Measurements from ENCODE around the gene FSTL5.
"Not testable (repeated sequence)": the region's sequence is repeated elsewhere in the genome, so short reads cannot be mapped to it uniquely, and the experiment has no call there.

FSTL5 gene

DNA sequence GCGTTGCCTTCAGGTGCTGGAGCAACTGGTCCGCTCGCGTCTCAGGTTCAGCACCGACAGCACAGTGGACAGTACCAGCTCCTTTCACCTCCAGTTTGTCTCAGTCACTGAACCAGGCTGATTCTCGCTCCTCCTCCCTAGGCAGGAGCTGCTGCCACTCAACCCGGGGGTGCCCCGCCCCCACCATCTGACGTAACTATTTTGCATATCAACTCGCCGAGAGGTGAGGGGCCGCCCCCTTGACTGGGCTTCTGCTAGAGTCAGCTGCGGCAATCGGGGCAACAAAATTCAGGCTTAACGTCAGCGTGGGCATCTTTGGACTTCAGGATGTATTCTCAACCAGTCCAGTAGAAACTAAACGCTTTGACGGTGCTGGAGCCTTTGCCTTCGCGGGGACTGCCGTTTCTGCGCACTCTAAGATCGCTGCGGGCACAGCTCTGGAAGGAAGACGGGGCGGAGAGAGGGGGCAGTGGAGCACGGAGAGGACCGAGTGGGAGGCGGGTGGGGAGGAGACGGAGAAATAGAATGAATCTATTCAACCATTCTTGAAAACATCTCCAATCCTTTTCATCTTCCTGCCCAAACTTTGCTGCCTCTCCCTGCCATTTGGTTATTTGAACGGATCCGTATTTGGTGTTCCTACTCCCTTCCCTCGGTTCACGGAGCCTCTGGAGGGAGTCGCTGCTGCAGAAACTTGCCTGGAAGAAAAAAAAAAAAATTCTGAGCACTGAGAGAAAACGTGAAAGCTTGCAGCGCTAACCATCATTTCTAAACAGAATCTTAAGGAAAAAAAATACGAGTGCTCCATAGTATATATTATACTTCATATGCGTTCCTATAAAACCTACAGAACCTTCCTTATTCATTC lies at the start of gene FSTL5:
Gene FSTL5, minus strand, starts transcription at position 109 of the 868 bp plus-strand sequence. CDS start 52,604 bp downstream, outside the sequence.
- peak; percentile 56 for DNase-seq

DNA sequence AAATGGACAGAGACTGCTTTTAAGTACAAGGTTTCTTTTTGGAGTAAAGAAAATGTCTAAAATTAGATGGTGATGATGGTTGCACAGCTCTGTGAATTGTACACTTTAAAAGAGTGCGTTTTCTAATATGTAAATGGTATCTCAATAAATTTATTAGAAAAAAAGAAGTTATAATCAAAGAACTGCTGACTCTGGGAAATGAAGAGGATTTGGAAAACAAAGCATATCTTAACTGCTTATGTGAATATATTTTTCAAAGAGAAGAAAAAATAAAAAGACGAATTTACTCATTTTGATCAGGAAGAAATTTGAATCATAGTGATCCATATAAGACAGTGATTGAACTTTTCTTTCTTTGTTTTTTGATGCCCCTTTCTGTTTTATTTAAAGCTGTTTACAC lies 45.9 kb upstream of the FSTL5 start:
- DNase-seq = no peak

DNA sequence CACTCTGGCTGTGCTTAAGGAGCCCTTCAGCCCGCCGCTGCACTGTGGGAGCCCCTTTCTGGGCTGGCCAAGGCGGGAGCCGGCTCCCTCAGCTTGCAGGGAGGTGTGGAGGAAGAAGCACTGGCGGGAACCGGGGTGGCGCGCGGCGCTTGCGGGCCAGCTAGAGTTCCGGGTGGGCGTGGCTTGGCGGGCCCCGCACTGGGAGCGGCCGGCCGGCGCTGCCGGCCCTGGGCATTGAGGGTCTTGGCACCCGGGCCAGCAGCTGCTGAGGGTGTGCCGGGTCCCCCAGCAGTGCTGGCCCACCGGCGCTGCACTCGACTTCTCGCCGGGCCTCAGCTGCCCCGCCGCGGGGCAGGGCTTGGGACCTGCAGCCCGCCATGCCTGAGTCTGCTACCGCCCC lies 39.7 kb upstream of the FSTL5 start:
- not testable (repeated sequence) for DNase-seq

DNA sequence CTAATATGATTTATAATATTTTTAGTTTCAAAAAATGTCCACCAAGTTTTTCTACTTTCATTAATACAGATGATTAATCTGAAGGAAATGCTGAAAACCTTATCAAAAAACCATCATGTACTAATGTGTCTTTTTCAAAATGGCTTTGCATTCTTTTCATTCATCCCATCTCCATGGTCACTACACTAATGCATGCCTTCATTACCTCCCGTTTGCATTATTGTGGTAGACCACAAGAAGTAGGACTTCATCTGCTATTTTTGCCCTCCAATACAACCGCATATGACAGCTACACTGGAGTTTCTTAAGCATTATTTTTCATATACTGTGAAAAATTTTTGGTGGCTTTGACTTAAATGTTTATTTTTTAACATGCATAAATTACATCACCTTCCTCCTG lies 37.9 kb upstream of the FSTL5 start:
- no peak for DNase-seq

DNA sequence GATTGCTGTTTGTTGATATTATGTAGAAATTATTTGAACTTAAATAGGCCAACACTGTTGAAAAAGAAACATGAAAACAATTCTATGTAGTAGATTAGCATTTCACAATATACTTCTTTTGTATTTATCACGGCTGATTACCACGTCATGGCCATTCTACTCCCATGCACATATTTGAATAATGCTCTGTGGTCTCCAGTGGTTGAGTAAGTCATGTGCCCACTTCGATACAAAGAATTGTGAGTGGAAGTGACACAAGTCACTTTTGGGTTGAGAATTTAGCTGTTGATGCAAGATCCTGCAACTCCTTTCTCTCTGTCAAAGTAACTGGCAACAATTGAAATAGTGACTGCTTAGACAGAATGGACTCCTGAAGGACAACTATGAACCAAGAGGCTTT lies 6.7 kb upstream of the FSTL5 start:
- no peak for DNase-seq

DNA sequence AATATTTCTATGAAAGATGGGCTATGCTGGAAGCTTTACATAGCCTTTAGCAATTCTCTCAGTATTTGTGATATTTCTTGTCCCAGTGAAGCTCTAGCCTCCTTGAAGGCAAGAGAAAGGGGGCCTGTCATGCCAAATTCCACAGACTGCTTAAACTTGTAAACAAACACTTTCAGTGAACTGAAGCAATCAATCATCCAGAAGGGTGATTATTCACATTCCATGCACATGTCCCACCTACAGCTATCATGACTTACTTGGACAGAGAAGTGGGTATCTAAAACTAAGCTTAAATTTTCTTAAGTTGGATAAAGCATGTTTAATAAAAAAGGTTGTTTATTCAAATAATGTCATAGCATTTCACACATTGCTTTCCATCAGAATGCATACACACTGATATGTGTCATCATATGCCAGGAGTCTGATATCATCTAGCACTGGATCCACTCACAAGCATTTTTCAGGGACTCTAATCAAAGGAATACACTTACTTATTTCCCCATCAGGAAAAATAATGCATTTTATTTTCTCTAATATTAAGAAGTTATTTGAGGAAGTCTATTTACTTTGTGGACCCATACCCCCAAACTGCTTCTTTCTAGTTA lies 1.2 kb upstream of the FSTL5 start:
- DNase-seq = no peak

DNA sequence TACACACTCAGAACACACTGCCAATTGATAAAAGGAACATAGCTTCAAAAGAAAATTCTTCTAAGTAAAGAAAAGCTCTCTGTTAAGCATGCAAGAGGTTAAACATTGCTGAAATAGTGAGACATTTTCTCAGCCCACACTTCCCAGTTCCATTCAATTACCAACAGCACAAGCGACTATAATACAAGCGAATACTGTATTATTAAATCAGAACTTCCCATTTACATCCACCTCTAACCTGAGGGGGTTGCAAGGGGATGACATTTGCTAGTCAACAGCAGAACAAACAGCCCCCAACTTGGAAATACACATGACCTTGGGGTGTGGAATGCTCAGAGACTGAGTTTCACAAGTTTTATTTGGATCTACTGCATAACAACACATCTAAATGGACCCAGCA lies 1.1 kb downstream of the FSTL5 start:
- DNase-seq = no peak

DNA sequence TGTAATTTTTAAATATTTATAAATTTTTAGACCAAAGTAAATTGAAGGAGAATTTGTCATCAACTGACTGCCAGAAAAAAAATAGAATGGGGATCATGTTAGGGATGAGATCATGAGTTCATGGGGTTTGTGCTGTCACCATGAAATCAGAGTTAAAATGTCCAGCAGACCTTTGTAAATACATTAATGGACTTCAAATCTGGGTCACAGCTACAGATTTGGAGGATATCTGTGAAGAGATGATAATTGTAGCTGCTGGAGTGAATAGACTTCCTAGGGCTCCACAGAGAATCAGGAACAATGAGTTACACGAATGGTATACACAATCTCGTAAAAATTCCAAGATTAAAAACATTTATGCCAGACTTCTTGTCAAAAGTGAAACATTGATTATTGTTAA lies 6.6 kb downstream of the FSTL5 start:
- DNase-seq = no peak

DNA sequence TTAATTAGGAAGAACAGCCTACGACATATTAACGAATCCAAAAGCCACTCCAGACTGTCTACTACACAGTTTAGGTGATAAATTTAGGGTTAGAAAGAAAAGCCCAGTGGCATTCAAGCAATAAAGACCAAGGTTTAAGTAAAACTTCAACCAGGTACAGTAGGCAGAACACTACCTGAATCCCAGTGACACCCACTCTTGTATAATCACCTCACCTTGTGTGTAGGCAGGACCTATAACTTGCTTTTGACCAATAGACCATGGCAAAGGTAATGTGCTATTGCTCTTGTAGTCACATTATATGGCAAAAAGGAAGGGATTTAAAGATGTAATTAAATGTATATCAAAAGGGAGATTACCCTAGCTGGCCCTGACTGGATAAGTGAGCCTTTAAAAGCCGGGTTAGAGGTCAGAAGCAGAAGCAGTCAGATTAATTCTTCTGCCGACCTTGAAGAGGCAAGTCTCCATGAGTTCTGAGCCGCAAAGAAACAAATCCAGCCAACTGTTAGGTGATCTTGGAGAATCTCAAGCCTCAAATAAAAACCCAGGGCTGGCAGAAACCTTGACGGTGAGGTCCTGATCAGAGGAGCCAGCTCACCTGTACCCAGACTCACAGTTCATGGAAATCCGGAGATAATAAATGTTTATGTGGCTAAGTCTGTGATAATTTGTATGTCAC lies 8.8 kb downstream of the FSTL5 start:
- no peak for DNase-seq

DNA sequence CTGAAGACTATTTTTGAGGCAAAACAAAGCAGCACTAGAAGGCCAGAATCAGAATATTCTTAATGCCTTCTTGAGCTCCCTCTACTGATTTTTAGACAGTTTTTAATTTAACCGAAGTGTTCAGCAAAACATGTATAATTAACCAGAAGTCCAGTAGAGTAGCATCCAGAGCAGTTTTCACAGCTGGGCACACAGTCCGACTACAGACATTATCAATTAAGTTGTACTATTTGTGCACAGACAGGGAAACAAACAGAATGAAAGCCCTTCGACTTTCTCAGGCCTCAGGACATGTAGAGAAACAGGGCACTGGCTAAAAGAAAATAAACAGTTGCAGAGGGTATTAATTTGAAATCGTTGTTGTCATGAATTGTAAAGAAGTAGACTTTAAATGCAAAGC lies 11.9 kb downstream of the FSTL5 start:
- no peak for DNase-seq

DNA sequence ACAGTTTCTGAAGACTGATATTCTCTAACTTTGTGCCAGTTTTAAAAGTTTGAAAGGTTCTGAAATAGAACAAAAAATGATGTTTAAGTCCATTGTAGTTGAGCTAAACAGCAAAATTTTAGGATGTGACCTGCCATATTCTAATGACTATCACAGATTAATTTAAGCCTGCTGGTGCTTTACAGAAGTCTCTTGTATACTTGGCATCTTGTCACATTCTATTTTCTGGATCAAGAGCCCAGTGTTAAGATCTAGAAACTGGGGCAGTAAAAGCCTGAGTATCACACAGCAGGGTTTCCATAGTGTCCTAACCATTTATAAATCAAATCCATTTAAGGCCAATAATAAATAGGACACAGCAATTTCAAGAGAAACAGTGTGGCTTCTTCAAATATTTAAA lies 12.4 kb downstream of the FSTL5 start:
- no peak for DNase-seq

DNA sequence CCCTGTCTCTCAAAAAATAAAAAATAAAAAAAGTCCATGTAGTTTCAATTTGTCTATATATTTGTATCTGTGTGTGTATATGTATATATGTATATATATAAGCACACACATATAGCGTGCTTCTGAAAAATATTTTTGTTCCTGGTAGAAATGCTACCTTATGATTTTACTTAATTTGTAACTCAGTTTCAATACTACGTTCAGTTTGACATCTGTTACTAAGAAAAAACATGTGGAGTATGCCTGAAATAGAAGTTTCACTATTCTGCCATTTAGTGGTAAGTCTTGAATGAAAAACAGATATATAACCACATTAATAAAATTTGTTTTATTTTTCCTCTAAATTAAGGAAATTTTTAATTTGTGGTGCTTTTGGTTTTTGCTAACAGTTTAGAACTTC lies 14.2 kb downstream of the FSTL5 start:
- DNase-seq = no peak

DNA sequence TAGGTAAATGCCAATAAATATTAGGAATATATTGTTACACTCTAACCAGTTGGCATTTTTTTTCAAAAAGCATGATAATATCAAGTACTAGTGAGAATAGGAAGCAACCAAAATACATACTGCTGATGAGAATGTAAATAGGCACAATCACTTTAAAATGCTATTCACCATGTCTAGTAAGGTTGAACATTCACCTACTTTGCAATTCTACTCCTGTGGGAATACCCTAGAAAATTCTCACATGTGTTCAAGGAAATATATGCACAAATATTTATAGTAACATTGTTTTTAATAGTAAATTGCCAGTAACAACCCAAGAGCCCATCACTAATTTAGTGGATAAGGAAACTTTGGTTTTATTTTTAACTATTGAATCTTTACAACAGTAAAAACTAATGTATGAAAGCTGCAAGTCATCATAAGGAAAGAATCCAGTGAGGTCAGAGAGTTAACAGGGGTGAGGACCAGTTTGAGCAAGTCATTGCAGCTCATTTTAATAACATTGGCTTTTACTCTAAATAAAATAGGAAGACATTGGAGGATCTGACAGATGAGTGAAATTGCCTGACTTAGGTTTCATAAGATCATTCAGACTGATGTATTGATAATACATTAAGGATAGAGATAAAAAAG lies 23.6 kb downstream of the FSTL5 start:
- DNase-seq = no peak

DNA sequence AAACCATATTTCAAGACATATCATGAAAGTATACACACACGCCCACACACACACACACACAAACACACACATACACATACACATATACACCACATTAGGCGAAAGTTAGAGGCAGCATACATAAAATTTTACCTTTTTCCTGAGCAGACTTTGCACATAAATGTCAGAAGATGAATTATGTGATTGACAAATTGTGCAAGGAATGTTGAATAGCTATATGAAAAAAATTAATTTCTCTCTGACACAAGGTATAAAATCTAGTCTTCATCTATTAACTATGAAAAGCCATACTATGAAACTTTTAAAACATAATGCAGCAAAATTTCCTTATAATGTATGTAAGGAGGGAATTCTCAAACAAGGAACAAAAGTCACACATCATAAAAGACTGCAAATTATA lies 24.4 kb downstream of the FSTL5 start:
- no peak for DNase-seq

DNA sequence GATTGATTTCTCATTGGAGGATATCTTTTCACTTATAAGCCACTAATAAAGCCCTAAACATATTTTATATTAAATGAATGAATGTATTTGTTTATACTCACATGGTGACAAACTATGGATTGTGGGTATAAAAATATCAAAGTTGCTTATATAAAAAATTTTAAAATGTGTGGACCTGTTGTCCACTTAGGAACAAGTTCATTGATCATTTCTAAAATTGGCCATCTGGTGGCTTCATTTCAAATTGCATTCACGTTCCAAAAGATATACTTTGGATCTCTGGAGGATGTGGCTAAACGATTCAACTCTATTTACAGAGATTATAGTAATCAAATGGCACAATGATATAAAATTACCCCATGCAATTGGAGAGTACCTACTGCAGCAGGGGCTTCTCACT lies 32.5 kb downstream of the FSTL5 start:
- DNase-seq = no peak

DNA sequence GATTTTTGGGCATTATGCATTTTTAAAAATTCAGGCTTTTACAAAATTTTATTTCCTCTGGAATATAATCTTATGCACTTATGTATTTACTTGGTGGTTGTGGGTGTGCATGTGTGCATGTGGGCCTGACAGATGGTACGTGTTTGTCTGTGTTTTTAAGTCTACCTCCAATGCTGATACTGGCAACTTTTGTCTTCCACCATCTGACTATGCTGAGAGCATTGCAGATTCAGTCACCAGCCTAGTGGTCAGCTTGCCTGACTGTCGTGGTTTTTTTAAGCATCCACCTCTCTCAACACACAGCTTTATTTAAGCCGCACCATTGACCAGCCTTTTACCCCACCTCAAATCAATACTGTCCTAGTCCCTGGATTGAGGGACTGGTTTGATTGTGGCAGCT lies 37.1 kb downstream of the FSTL5 start:
- DNase-seq = no peak

DNA sequence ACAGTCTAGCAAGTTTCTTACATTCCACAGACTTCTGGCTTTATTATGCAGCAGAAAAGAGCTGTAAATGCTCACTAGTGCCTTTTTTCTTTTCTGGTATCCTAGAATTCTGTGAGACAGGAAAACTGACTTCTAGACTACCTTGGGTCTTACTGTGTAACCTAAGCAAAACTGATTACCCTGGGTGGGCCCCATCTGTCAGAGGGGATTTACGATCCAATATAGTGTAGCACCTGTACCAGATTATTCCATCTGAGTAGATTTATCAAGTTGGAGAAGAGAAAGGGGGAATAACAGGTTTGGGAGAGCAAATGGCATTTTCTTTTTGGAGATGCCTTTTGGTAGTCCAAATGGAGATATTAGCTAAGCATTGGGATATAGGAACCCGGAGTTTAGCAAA lies 46.7 kb downstream of the FSTL5 start:
- no peak for DNase-seq

DNA sequence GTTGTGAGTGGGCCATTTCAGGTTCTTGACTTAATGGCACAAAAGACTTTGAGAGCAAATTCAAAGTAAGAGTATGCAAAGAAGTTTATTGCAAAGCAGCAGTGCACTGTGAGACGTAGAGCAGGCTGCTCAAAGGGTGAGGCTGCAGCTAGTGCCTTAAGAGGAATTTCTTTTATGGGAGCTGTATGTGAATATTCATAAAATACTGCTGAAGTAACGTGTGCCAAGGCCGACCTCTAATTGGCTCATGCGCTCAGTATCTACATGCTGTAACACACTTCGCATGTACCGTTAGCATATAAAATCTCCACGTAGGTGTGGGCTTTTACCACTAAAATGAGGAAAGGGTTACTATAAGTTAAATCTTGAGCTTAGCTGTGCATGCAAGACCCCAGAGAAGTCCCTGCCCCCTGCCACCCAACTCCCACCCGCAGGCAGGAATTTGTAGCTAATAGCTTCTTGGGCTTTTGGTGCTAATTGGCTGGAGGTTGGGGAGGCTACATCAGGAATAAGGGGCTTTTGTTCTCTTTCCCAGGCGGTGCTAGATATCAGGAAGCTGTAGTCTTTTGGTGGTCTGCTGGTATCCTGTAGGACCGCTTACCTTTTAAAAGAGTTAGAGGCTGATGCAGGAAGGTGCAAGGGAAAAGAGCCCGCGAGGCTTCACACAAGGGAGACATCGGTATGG lies 47.6 kb downstream of the FSTL5 start:
- DNase-seq = no peak

DNA sequence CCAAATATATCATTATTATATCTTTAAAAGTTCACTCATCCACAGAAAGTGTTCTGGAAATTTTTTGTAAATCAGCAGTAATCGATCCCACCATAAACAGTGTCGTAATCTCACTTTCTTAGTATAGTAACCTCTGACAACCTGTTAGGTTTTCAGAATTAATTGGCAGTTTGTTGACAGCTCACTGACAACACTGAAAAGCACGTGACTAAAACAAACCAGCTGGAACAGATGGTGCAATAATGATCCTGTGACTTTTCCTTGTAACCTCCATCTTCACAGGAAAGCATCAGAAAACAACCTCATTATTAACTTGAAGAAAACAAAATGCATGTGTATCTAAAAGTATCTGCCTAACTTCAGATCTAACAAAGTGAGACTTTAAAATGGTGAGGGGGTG lies 48.5 kb downstream of the FSTL5 start:
- DNase-seq = no peak

DNA sequence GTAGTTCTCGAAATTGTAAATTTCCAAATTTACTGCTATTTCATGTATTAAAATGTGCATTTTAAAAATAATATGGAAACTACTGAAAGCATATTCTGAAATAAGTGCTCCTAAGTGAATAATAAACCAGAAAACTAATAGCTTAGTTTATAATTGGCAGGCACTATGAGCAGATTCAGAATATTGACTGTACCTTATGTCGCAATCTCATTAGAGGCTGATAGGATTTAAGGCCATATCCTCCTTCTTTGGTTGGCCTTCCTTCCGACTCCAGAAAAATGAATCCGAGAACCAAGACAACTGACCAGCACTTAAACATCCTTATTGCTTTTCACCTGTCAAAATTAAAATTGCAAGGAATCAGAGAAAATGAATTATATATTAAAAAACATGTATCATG lies 52.7 kb downstream of the FSTL5 start:
- DNase-seq = no peak

DNA sequence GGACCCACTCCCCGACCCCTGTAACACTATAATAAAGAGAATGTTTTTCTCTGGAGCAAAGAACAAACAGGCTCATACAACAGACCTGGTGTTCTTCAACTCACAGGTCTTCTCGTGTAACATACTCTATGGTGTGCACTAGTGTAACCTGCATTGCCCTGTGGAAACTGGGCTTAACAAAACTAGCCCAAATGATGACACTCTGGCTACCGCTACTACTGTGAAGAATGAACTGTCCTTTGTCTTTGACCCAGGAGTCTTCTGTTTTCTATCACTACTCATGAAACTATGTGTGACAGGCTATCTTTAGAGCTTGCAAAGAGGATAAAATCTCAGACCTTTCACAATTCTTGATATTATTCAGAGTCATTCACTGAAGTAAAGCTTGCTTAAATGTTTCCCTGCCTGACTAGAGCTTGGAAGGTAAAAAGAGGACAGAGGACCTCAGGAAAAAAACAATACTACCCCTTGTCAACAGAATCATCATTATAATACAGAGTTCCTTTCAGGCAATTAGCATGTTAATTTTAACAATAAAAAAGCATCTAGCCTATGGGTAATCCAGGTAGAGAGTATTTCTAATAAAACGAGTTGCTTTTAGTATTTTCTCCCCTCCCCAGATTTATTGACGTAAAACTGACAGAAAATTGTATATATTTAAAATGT lies 59.2 kb downstream of the FSTL5 start:
- no peak for DNase-seq

DNA sequence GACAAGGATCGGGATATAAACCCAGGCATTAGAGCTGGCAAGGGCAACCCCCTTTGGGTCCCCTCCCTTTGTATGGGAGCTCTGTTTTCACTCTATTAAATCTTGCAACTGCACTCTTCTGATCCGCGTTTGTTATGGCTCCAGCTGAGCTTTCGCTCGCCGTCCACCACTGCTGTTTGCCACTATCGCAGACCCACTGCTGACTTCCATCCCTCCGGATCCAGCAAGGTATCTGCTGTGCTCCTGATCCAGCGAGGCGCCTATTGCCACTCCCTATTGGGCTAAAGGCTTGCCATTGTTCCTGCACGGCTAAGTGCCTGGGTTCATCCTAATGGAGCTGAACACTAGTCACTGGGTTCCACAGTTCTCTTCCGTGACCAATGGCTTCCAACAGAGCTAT lies 59.9 kb downstream of the FSTL5 start:
- not testable (repeated sequence) for DNase-seq
